NOMO-1 (cell line): ENCODE measurements around the gene MSI1.
A peak's percentile ranks its signal among the peaks of the same experiment; 100 is the strongest.

Source experiments
- DNase-seq, 2 experiments: peaks; one replicate each; lab custom pipeline; 2025; ENCODE audit not compliant: unreplicated experiment in 2 of 2; lab: John Stamatoyannopoulos, UW

The MSI1 gene

DNA sequence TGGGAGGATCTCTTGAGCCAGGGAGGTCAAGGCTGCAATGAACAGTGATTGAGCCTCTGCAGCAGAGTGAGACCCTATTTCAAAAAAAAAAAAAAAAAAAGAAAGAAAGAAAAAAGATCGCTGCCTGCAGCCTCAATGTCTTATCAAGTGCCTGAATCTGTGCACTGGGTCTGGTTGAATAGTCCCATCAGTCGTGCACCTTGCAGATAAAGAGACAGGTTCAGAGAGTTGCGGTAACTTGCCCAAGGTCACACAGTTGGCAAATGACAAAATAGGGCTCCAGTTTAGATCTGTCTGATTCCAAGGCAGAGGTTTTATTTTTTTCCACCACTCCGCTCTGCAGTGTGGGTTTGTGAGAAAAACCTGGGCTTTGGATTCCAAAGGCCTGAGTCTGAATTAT lies 40.7 kb downstream of the MSI1 start:
- DNase-seq = no peak

DNA sequence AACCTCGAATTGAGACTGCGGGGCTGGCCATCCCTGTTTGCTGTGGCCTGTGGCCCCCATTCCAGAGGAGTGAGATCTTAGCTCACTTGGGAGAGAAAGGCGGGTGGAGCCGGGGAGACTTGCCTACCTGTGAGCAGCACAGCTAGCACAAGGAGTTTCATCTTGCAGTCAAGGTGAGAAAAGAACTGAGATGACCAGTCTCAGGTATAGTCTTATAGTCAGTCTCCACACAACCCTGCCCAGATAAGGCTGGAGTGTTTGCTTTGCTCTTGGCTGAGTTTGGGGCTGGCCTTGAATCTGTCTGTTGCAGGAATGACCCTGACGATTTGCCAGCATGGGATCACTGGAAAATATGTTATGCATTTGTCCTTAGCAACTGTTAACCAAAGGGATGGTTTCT lies 41.4 kb downstream of the MSI1 start, which contains the start of gene PLA2G1B:
TSS of gene PLA2G1B (minus strand) at position 187 of the 400 bp plus-strand sequence. CDS start at position 161, 26 bp downstream.
- no peak for DNase-seq

DNA sequence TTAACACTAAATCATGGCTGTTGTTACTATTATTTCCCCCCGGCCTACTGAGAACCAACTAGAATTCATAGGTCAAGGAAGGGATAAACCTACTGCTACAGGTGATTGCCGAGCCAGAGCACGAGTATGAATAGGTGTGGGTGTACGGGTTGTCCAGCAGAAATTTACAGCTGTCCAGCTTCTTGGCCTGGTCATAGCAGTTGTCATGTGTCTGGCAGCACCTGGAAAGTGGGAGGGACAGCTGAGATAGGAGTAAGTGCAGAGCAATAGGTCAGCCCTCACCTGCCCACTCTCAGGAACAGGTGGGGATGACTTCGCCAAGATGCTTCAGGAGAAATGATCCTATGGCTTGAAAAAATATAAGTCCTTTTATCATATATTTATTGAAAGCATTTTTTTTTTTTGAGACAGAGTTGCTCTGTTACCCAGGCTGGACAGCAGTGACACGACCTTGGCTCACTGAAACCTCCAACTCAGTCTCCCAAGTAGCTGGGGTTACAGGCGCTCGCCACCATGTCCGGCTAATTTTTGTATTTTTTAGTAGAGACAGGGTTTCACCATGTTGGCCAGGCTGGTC lies 44.0 kb downstream of the MSI1 start:
- no peak for DNase-seq

DNA sequence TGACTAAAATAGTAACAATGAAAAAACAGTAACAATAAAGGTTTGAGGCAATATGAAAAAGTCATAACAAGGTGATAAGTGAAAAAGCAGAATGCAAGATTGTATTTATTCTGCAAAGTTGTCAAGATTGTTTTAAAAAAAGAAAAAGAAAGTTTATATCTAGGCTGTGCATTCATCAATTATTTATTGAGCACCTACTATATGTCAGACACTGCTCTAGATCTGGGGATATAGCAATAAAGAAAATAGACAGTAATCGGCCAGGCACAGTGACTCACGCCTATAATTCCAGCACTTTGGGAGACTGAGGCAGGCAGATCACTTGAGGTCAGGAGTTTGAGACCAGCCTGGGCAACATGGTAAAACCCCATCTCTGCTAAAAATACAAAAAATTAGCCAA lies 45.2 kb downstream of the MSI1 start:
- no peak for DNase-seq

DNA sequence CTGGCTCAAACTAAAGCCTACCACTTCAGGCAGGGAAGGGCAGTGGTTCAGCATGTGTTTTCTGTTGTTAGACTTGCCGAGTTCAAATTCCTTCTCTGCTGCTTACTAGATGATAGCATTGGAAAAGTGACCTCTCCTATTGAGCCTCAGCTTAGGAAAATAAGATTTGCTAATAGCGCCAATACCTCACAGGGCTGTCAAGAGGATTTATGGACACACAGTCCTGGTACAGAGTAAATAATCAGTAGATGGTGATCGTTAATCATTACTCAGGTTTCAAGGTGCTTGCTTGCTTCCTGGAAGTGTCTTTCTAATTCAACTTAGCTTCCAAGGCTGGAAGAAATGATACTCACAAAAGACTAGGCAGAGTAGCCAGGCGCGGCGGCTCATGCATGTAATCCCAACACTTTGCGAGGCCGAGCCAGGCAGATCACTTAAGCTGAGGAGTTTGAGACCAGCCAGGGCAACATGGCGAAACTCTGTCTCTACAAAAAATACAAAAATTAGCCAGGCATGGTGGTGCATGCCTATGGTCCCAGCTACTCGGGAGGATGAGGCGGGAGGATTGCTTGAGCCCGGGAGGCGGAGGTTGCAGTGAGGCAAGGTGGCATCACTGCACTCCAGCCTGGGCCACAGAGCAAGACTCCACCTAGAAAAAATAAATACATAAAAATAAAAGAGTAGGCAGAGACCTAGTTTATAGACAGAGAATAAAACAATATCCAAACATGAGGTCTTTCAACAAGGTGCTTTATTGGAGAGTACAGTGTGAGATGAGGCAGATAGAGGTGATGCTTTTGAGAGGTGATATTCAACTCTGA lies 47.4 kb downstream of the MSI1 start:
- no peak for DNase-seq

DNA sequence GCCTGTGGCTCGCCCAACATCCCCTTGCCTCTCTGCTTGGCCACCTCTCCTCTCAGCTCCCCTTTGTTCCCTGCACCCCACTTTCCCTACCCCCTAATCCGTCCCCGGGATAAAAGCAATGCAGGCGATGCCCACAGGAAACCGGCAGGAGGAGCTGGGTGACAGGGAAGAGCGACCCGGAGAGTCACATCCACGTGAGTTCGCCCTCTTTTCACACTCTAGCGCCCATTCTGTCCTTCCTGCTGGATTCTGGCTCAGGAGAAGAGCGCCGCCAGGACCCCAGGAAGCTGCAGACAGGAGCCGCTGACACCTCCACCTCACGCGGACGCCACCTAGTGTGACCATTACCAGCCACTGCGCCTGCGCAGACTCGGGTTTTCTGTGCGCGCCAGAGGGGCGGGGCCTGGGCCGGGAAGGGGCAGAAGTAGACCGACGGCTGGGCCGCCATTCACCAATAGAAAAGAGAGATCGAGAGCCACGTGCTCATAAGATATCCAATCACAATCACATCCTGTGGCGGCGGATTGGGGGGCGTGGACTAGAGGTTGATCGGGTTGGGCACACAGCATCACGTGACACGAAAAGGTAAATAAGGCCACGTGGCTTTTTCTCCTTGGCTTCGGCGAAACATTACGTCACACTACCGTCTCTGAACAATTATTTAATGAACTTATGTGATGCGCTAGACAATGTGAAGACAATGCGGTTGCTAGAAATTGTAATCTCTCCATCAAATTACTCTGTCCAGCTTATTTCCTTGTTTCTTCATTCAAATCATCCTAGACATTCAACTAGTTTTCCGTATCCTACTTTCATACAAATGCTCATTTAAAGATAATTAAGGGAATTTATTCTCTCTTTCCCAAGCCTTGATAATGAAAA lies 51.5 kb downstream of the MSI1 start:
- peak; percentile 98 to 99 for DNase-seq

DNA sequence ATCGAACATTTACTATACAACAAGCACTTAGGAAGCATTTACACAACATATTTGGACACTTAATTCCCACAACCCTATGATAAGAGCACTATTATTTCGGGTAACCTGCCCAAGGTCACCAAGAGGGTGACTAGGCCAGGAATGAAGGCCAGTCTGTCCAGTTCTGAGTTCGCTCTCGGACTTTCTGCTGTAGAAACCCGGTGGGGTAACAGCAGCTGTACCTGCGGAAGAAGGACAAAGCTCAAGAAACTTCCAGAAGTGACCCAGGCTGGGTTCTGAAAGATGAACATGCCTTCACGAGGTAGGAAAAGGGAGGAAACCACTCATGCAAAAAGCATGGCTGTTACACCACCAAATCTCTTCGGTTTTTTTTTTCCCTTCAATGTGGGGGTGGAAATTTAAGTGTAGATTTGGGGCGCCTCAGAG lies 52.2 kb downstream of the MSI1 start:
- peak in 1 of 2 experiments; percentile 44 for DNase-seq

DNA sequence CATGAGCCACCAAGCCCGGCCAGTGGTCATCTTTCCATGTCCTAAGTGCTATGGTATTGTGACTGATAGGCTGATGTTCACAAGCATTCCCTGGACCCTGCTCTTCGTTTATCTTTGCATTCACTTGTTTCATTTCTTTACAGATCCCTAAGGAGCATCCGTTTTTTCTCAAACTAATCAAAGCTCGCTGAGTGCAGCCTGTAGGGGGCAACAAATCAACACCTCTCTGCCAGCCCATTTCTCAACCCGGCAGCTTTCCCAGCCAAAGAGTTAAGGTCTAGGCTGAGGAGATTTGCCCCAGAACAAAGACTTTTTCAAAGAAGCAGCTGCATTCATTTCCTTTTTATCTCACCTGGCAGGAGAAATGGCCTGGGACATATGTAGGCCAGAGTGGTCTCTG lies 54.7 kb downstream of the MSI1 start:
- DNase-seq = no peak

DNA sequence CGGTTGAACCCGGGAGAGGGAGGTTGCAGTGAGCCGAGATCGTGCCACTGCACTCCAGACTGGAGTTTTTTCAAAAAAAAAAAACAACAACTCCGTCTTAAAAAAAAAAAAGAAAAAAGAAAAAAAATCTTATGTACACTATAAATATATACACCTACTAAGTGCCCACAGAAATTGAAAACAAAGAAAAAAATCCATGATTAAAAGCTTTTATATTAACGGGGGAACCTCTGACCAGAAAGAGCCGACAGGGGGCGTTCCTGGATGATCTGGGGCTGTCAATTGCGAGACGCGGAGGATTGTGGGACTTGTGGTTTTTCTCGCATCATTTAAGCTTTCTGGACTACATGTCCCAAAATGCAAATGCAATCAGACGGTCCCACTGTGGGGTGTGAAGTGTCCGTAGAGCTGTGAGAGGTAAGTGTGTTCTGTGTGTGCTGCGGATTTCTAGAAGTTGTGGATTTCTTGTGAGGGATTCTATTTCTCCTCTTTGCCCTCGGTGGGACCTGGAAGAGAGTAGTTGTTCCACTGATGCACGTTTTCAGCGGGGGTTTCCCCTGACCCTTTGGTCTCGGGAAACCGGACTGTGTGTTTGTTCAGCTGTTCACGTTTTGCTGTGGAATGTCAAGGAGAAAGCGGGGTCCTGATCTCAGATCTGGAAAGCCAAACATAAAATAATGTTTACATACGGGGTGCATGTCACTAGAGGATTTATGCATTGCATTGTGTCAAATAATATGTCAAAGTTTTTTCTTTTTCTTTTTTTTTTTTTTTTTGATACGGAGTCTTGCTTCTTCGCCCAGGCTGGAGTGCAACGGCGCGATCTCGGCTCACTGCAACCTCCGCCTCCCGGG lies 66.8 kb downstream of the MSI1 start, which contains the start of gene SIRT4:
TSS of gene SIRT4 (plus strand) at position 360 of the 854 bp plus-strand sequence. CDS start 1,241 bp downstream, outside the sequence.
- DNase-seq = peak; percentile 89 to 96

DNA sequence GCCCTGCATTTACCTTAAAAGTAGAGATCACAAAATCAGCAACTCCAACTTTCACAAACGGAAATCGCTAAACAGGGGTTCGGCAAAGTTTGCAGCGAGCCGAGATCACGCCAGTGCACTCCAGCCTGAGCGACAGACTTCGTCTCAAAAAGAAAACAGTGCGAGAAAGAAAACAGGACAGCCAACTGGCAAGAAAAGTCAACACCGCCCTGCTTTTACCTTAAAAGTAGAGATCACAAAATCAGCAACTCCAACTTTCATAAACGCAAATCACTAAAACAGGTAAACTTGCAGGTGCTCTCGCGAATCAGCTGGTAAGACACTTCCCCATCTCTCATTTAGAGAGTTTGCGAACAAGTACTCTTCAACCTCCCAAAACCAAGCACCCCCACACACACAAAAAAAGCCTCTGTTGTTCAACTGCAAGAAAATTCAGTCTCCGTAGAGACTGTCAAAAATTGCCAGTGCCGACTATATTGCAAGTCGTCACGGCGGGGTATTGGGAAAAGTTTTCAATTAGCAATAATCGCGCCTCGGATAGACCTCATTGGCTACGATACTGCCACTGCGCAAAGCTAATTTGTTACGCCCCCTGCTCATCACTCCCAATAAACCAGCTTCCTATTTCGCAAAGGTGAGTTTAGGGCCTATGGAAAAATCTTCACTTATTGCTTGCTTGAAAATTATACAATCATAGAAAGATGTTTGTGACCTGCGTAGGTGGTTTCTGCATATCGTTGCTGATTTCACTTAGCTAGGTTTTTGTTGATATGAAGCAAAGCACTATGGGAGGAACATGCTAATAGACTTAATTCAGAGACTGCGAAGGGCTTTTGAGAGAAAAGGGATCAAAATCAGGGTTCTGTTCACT lies 76.1 kb downstream of the MSI1 start, which contains the start of gene RNU4-1:
TSS of gene RNU4-1 (minus strand) at position 577 of the 871 bp plus-strand sequence.
- DNase-seq = peak; percentile 91 to 95

DNA sequence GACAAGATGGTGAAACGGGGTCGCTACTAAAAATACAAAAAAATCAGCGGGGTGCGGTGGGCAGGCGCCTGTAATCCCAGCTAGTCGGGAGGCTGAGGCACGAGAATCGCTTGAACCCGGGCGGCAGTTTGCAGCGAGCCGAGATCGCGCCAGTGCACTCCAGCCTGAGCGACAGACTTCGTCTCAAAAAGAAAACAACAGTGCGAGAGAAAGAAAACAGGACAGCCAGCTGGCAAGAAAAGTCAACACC lies 76.6 kb downstream of the MSI1 start:
- DNase-seq = no peak
